Transverse colon (tissue), 4 donors: Measurements from ENCODE around the gene PRTN3. TPM values are rescaled to one million over a fixed set of nuclear protein-coding genes. Genes with fewer than 3 reads are reported as not detected.
"Not testable (repeated sequence)": the region's sequence is repeated elsewhere in the genome, so short reads cannot be mapped to it uniquely, and the experiment has no call there.

Source experiments
- DNase-seq: peaks from one replicate; pipeline ENCODE4 v3.0.0-alpha.2; 2019
- H3K27ac ChIP-seq, 4 donors: fragments of 200-600 bp; sonication (generic); 2 replicates each; pipeline ENCODE4 v1.5.1; 2016 to 2018; ENCODE audit warnings: inconsistent platforms in 4 of 4
- H3K27me3 ChIP-seq: fragments of 200-600 bp; sonication (generic); 2 replicates; pipeline ENCODE4 v1.5.1; 2017; ENCODE audit warnings: inconsistent platforms
- H3K36me3 ChIP-seq, 4 donors: fragments of 200-600 bp; sonication (generic); 2 replicates each; pipeline ENCODE4 v1.5.1; 2017 to 2019; ENCODE audit warnings: inconsistent platforms in 4 of 4
- H3K4me1 ChIP-seq, 4 donors: fragments of 200-600 bp; sonication (generic); 2 replicates each; pipeline ENCODE4 v1.5.1; 2017 to 2020; ENCODE audit warnings: inconsistent platforms in 4 of 4
- H3K4me3 ChIP-seq, 4 donors: fragments of 200-600 bp; sonication (generic); 1 replicate in 1 of 4; 2 replicates in 3 of 4; pipeline versions ENCODE4 v1.5.1 to v1.6.1; 2017 to 2019; ENCODE audit warnings: inconsistent platforms in 4 of 4
- H3K9me3 ChIP-seq, 2 donors: fragments of 200-600 bp; sonication (generic); 2 replicates each; pipeline ENCODE4 v1.5.1; 2017 to 2019; ENCODE audit warnings: inconsistent platforms in 2 of 2
- CTCF ChIP-seq, 5 experiments: fragments of 200-600 bp in 3 of 5; fragments of 450-650 bp in 2 of 5; sonication (generic) in 3 of 5; IDR thresholded peaks; 1 replicate in 2 of 5; 2 replicates in 3 of 5; pipeline ENCODE4 v1.5.1; 2016 to 2017; ENCODE audit warnings: antibody characterized with exemption in 5 of 5, inconsistent platforms in 3 of 5, mild to moderate bottlenecking in 2 of 5, moderate library complexity in 1 of 5
- EP300 ChIP-seq: sonication (generic); formaldehyde crosslinking; IDR thresholded peaks from one replicate; pipeline ENCODE4 v1.6.1; 2017; ENCODE audit warnings: antibody characterized with exemption, low read depth
- POLR2A ChIP-seq: fragments of 450-650 bp; IDR thresholded peaks from one replicate; pipeline ENCODE4 v1.6.1; 2016; ENCODE audit warnings: antibody characterized with exemption, mild to moderate bottlenecking, moderate library complexity
- POLR2AphosphoS5 ChIP-seq, 3 donors: sonication (generic); formaldehyde crosslinking; IDR thresholded peaks; one replicate each; pipeline ENCODE4 v1.6.1; 2016; ENCODE audit warnings: antibody characterized with exemption in 3 of 3
- WGBS, 2 donors: methylation state at CpG; one replicate each; pipeline ENCODE4 v1.1.5; 2018; ENCODE audit warnings: low coverage in 1 of 2; 5-methylcytosine and 5-hydroxymethylcytosine counted together
- in situ Hi-C, 4 donors: fragments of 200-750 bp; cut with MboI; loops; one replicate each; pipeline versions ENCODE4 v1.15.0 to v1.15.1; 2017; ENCODE audit warnings: low sequenced_read_pairs in 3 of 4, low pct_ligation_motif_present in 1 of 4, low pct_unique_long_range_greater_than_20kb in 1 of 4
- intact Hi-C: fragments of 100-400 bp; cut with DNase I; formaldehyde crosslinking; loops from one replicate; pipeline ENCODE4 v1.15.1; 2023; ENCODE audit warnings: low total_unique reads
- total RNA-seq, 4 donors: library from RNA; depleted of rRNA; stranded (reverse); fragments of >200 nt; gene quantifications; one replicate each; pipeline ENCODE4 v1.1.0, GENCODE V29; 2016

The PRTN3 gene
- total RNA-seq, 4 donors from 2014 or later, result not detected

- WGBS, 2 donors, result 88% methylated on average over 22 of the region's 29 CpGs; no CpG with 5 or more reads in 1 of the 2 donors
- no peak for DNase-seq
- in situ Hi-C loops (no loop called here), intact Hi-C loops (no loop called here)
- Histone ChIP-seq H3K9me3 (no peaks in the 10 kb centered on the region), H3K36me3 (peaks cover 0 to 25% (median 8%) of the 10 kb centered on the region in 4 donors), H3K27ac (no peak overlapping the region), H3K4me3 (no peak overlapping the region), H3K4me1 (peaks cover 5 to 9% (median 8%) of the 10 kb centered on the region in 4 donors), H3K27me3 (no peaks in the 10 kb centered on the region)
- TF ChIP-seq CTCF (IDR thresholded peaks at IDR 0.05) (no peak), EP300 (no peak), POLR2A (no peak)
Measured at GRCh38 chr19:876780-877314, 36.0 kb downstream of the PRTN3 start.

GRCh38 chr19:877992-878660 is 37.3 kb downstream of the PRTN3 start:
- intact Hi-C loops, H3K9me3 ChIP-seq, H3K27ac ChIP-seq, H3K27me3 ChIP-seq, H3K4me3 ChIP-seq, H3K4me1 ChIP-seq, in situ Hi-C loops, DNase-seq: not testable (repeated sequence)
- peaks cover 0 to 34% (median 10%) of the 10 kb centered on the region in 4 donors for H3K36me3 ChIP-seq
- WGBS, 2 donors, result 86% methylated on average over 6 of the region's 23 CpGs; no CpG with 5 or more reads in 1 of the 2 donors

GRCh38 chr19:878751-879561 is 38.2 kb downstream of the PRTN3 start:
- H3K9me3 ChIP-seq, in situ Hi-C loops, H3K4me1 ChIP-seq, DNase-seq, H3K27ac ChIP-seq, intact Hi-C loops, H3K4me3 ChIP-seq, H3K27me3 ChIP-seq: not testable (repeated sequence)
- peaks cover 0 to 34% (median 10%) of the 10 kb centered on the region in 4 donors for H3K36me3 ChIP-seq
- WGBS, 2 donors, result 85% methylated on average over 21 of the region's 24 CpGs; no CpG with 5 or more reads in 1 of the 2 donors

- Histone ChIP-seq H3K27me3 (no peaks in the 10 kb centered on the region), H3K36me3 (peaks cover 0 to 38% (median 12%) of the 10 kb centered on the region in 4 donors), H3K27ac (no peak overlapping the region), H3K4me3 (no peak overlapping the region), H3K4me1 (no peaks in the 10 kb centered on the region), H3K9me3 (no peaks in the 10 kb centered on the region)
- no peak for DNase-seq
- TF ChIP-seq EP300 (no peak), POLR2A (no peak)
- intact Hi-C loops (no loop called here), in situ Hi-C loops (no loop called here)
- whole genome bisulfite sequencing, 2 donors, result 81% methylated on average over 35 of the region's 37 CpGs; no CpG with 5 or more reads in 1 of the 2 donors
Measured at GRCh38 chr19:879711-880438, 39.1 kb downstream of the PRTN3 start.

GRCh38 chr19:881385-882071 is 40.7 kb downstream of the PRTN3 start:
- DNase-seq, result no peak
- intact Hi-C loops (no loop called here), in situ Hi-C loops (no loop called here)
- Histone ChIP-seq H3K27ac (no peak overlapping the region), H3K36me3 (peaks cover 0 to 37% (median 17%) of the 10 kb centered on the region in 4 donors), H3K4me3 (no peak overlapping the region), H3K9me3 (no peaks in the 10 kb centered on the region), H3K27me3 (no peaks in the 10 kb centered on the region), H3K4me1 (no peaks in the 10 kb centered on the region)
- WGBS, 2 donors, result 96% methylated on average over 30 of the region's 34 CpGs; no CpG with 5 or more reads in 1 of the 2 donors
- TF ChIP-seq CTCF (IDR thresholded peaks at IDR 0.05) (no peak), POLR2AphosphoS5 (IDR thresholded peaks at IDR 0.05) (no peak), EP300 (no peak), POLR2A (no peak)
